Mucosa of rectum (tissue), 2 donors: Measurements from ENCODE around the gene TNFSF15.

Experiments
- H3K27ac ChIP-seq, 2 donors: one replicate each; pipeline ENCODE4 v1.7.0; 2013; ENCODE audit warnings: inconsistent platforms in 2 of 2, low read depth in 2 of 2, low read length in 2 of 2
- H3K27me3 ChIP-seq, 2 donors: one replicate each; pipeline ENCODE4 v1.7.0; 2013; ENCODE audit warnings: low read length in 2 of 2; ENCODE audit not compliant: control insufficient read depth in 2 of 2, insufficient read depth in 2 of 2
- H3K36me3 ChIP-seq, 2 donors: one replicate each; pipeline ENCODE4 v1.7.0; 2013; ENCODE audit warnings: low read length in 2 of 2; ENCODE audit not compliant: control insufficient read depth in 2 of 2, insufficient read depth in 2 of 2
- H3K4me1 ChIP-seq, 2 donors: one replicate each; pipeline ENCODE4 v1.7.0; 2013; ENCODE audit warnings: low read length in 2 of 2, mild to moderate bottlenecking in 1 of 2; ENCODE audit not compliant: control insufficient read depth in 2 of 2, insufficient read depth in 2 of 2
- H3K4me3 ChIP-seq, 2 donors: one replicate each; pipeline ENCODE4 v1.7.0; 2013; ENCODE audit warnings: low read length in 2 of 2
- H3K9ac ChIP-seq, 2 donors: one replicate each; pipeline ENCODE4 v1.7.0; 2013; ENCODE audit warnings: low read length in 2 of 2, low read depth in 1 of 2, mild to moderate bottlenecking in 1 of 2
- H3K9me3 ChIP-seq, 2 donors: one replicate each; pipeline ENCODE4 v1.7.0; 2013; ENCODE audit warnings: low read length in 2 of 2; ENCODE audit not compliant: control insufficient read depth in 2 of 2
- donor health status: healthy.
- donor health status: Normal muscosa, but diverticular disease.

Gene TNFSF15

GRCh38 chr9:114825126-114825795, 19.4 kb upstream of the TNFSF15 start:
- Histone ChIP-seq H3K36me3 (no peaks in the 10 kb centered on the region), H3K27ac (no peak overlapping the region), H3K9ac (no peak overlapping the region), H3K4me3 (no peak overlapping the region), H3K4me1 (no peaks in the 10 kb centered on the region), H3K27me3 (peaks cover 0 to 2% of the 10 kb centered on the region in 2 donors), H3K9me3 (no peaks in the 10 kb centered on the region)

DNA sequence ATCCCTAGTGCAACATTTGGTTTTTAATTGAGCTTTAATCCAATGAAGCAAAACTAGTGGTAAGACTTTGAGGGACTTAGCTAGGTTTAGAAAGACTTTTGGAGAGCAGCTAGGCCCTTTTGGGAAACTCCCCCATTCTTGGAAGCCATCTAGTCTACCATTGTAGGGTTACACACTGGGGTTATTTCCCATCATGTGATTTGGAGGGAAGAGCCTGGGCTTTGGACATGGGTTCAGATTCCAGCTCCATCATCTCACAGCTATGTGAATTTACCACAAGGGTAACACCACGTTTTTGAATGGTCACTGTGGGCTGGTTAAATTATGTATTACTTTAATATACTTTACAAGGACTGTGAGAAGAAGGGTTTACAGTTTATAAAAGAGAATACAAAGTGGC, 18.3 kb upstream of the TNFSF15 start:
- H3K36me3 ChIP-seq = no peaks in the 10 kb centered on the region
- no peak overlapping the region for H3K27ac ChIP-seq
- peaks cover 0 to 2% of the 10 kb centered on the region in 2 donors for H3K27me3 ChIP-seq
- no peaks in the 10 kb centered on the region for H3K4me1 ChIP-seq
- H3K9me3 ChIP-seq = no peaks in the 10 kb centered on the region
- H3K9ac ChIP-seq = no peak overlapping the region
- no peak overlapping the region for H3K4me3 ChIP-seq

DNA sequence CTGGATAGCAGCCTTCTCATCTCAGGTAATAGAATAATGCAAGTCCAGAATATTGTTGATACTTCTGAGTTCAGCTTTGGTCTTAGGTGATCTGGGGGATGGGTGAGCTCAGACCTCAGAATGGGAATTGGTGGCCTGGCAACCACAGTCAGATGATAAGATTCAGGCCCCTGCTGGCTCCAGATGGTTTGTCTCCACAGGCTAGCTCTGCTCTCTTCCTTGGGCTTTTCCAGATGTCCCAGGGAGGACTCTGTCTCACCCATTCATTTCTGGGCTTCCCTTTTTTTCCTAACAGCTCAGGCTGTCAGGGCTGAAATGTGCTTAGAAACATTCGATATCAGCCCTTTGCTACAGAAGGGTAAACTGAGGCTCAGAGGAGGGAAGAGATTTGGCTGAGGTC, 17.6 kb upstream of the TNFSF15 start:
- Histone ChIP-seq H3K4me1 (no peaks in the 10 kb centered on the region), H3K9me3 (no peaks in the 10 kb centered on the region), H3K27me3 (peaks cover 0 to 2% of the 10 kb centered on the region in 2 donors), H3K4me3 (no peak overlapping the region), H3K36me3 (no peaks in the 10 kb centered on the region), H3K27ac (no peak overlapping the region), H3K9ac (no peak overlapping the region)

DNA sequence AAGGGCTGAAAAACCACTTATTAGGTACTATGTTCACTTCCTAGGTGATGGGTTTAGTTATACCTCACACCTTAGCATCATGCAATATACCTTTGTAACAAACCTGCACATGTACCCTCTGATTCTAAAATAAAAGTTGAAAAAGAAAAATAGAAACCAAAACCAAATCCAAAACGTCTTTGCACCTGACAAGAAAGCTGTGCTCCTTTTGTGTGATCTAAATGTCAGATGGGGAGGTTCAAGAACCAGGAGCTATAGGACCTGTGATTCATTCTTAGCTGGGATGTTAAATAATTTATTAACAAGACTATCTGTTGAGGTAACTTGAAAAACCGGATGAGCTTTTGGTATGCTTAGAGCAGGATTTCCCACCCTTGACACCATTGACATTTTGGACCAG, 16.9 kb upstream of the TNFSF15 start:
- Histone ChIP-seq H3K36me3 (no peaks in the 10 kb centered on the region), H3K4me3 (no peak overlapping the region), H3K9ac (no peak overlapping the region), H3K27ac (no peak overlapping the region), H3K9me3 (no peaks in the 10 kb centered on the region), H3K27me3 (peaks cover 0 to 2% of the 10 kb centered on the region in 2 donors), H3K4me1 (no peaks in the 10 kb centered on the region)

- no peak overlapping the region for H3K9ac ChIP-seq
- no peaks in the 10 kb centered on the region for H3K27me3 ChIP-seq
- no peaks in the 10 kb centered on the region for H3K4me1 ChIP-seq
- no peak overlapping the region for H3K4me3 ChIP-seq
- no peaks in the 10 kb centered on the region for H3K9me3 ChIP-seq
- H3K27ac ChIP-seq = no peak overlapping the region
- no peaks in the 10 kb centered on the region for H3K36me3 ChIP-seq
Measured at GRCh38 chr9:114820776-114821501, 15.1 kb upstream of the TNFSF15 start.

- Histone ChIP-seq H3K4me3 (no peak overlapping the region), H3K9ac (no peak overlapping the region), H3K9me3 (no peaks in the 10 kb centered on the region), H3K36me3 (no peaks in the 10 kb centered on the region), H3K4me1 (no peaks in the 10 kb centered on the region), H3K27me3 (no peaks in the 10 kb centered on the region), H3K27ac (no peak overlapping the region)
Measured at GRCh38 chr9:114818178-114818577, 12.3 kb upstream of the TNFSF15 start.

DNA sequence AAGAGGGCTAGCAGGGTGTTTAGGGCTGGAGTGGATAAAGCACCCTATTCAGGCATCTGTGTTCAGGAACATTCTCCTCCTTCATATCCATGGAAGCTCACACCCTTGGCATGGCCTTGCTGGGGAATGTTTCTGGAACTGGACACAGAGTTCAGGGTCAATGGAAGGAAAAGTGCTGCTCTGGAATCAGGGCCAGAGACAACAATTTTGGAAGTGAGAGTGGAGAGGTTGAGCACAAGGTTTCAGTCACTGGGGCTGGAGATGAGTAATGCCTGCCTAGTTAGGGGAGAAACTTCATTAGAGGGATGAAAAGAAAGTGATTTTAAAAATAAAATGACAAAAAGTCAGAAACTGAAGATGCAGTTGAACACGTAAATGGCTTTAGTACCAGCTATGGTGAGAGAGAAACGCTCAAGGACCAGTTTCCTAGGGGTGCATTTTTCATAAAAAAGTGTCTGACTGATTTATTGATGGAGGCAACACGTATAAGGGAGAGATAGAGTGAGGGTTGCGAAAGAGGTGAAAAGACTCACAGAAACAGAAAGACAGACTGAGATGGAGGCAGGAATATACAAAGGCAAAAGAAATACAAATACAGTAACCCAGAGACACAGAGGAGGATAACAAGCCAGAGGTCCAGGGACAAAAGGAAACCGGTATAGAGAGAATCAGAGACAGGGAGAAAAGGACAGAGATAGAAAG, 8.0 kb upstream of the TNFSF15 start:
- H3K27me3 ChIP-seq = no peaks in the 10 kb centered on the region
- H3K36me3 ChIP-seq = no peaks in the 10 kb centered on the region
- no peak overlapping the region for H3K9ac ChIP-seq
- no peak overlapping the region for H3K27ac ChIP-seq
- H3K9me3 ChIP-seq = no peaks in the 10 kb centered on the region
- no peaks in the 10 kb centered on the region for H3K4me1 ChIP-seq
- H3K4me3 ChIP-seq = no peak overlapping the region

GRCh38 chr9:114811966-114812636, 6.3 kb upstream of the TNFSF15 start:
- H3K36me3 ChIP-seq = no peaks in the 10 kb centered on the region
- H3K9me3 ChIP-seq = no peaks in the 10 kb centered on the region
- H3K27me3 ChIP-seq = no peaks in the 10 kb centered on the region
- H3K9ac ChIP-seq = no peak overlapping the region
- H3K4me3 ChIP-seq = no peak overlapping the region
- no peak overlapping the region for H3K27ac ChIP-seq
- peaks cover 3% of the 10 kb centered on the region in 2 donors for H3K4me1 ChIP-seq

GRCh38 chr9:114811301-114811700, 5.5 kb upstream of the TNFSF15 start:
- no peak overlapping the region for H3K27ac ChIP-seq
- H3K9me3 ChIP-seq = no peaks in the 10 kb centered on the region
- no peak overlapping the region for H3K4me3 ChIP-seq
- H3K36me3 ChIP-seq = no peaks in the 10 kb centered on the region
- peaks cover 11% of the 10 kb centered on the region in 2 donors for H3K4me1 ChIP-seq
- no peaks in the 10 kb centered on the region for H3K27me3 ChIP-seq
- H3K9ac ChIP-seq = no peak overlapping the region

DNA sequence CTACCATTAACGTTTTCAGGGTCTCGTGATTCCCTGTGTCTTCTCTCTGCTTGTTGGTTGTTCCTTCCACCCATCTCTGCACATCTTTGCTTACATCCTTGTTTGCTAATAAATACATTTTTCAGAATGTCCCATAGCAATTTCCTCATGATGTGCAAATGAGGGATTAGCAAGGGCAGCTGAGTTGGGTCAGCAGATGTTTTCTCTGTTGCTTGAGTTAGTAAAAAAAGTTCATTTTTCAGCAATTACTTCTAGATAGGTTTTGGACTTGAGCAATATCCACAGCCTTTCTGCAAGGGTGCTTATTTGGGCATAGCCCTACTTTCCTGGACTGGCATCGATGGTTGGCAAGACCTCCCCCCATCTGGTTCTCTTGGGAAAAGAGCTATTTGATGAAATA, 4.8 kb upstream of the TNFSF15 start:
- Histone ChIP-seq H3K27me3 (no peaks in the 10 kb centered on the region), H3K9ac (no peak overlapping the region), H3K9me3 (no peaks in the 10 kb centered on the region), H3K4me3 (no peak overlapping the region), H3K36me3 (no peaks in the 10 kb centered on the region), H3K4me1 (peaks cover 17 to 18% of the 10 kb centered on the region in 2 donors), H3K27ac (no peak overlapping the region)
